ENCODE data around the gene C1orf50. TPM values are rescaled to one million over a fixed set of nuclear protein-coding genes. Genes with fewer than 3 reads are reported as not detected.

The C1orf50 gene
- polyA plus RNA-seq, 4 donors, result 7.8 to 13.1 (median 11.3) TPM

- no peak for DNase-seq (ENCODE audit: low read depth in 4 of 4, low spot score in 3 of 4)
Measured at GRCh38 chr1:42757892-42758275, 9.2 kb upstream of the C1orf50 start.

- no peak for DNase-seq (ENCODE audit: low read depth in 4 of 4, low spot score in 3 of 4)
Measured at GRCh38 chr1:42758641-42759040, 8.4 kb upstream of the C1orf50 start.

GRCh38 chr1:42759114-42759513 lies 7.9 kb upstream of the C1orf50 start:
- no peak for DNase-seq (ENCODE audit: low read depth in 4 of 4, low spot score in 3 of 4)

- no peak for DNase-seq (ENCODE audit: low read depth in 4 of 4, low spot score in 3 of 4)
Measured at GRCh38 chr1:42761567-42761966, 5.5 kb upstream of the C1orf50 start.

- DNase-seq (ENCODE audit: low read depth in 4 of 4, low spot score in 3 of 4), result no peak
Measured at GRCh38 chr1:42762269-42762668, 4.8 kb upstream of the C1orf50 start.

GRCh38 chr1:42765269-42765668 lies 1.8 kb upstream of the C1orf50 start:
- no peak for DNase-seq (ENCODE audit: low read depth in 4 of 4, low spot score in 3 of 4)

GRCh38 chr1:42765832-42766740 lies 963 bp upstream of the C1orf50 start:
- DNase-seq (ENCODE audit: low read depth in 4 of 4, low spot score in 3 of 4), result peak in 2 of 4 donors; percentile 53 to 64

- DNase-seq (ENCODE audit: low read depth in 4 of 4, low spot score in 3 of 4), result no peak
Measured at GRCh38 chr1:42767510-42768000, 506 bp downstream of the C1orf50 start.

- no peak for DNase-seq (ENCODE audit: low read depth in 4 of 4, low spot score in 3 of 4)
Measured at GRCh38 chr1:42768172-42768571, 1.1 kb downstream of the C1orf50 start.

- DNase-seq (ENCODE audit: low read depth in 4 of 4, low spot score in 3 of 4), result no peak
Measured at GRCh38 chr1:42769811-42770210, 2.8 kb downstream of the C1orf50 start.

- no peak for DNase-seq (ENCODE audit: low read depth in 4 of 4, low spot score in 3 of 4)
Measured at GRCh38 chr1:42773420-42773819, 6.4 kb downstream of the C1orf50 start.

- DNase-seq (ENCODE audit: low read depth in 4 of 4, low spot score in 3 of 4), result no peak
Measured at GRCh38 chr1:42774928-42775526, 8.0 kb downstream of the C1orf50 start.

- DNase-seq (ENCODE audit: low read depth in 4 of 4, low spot score in 3 of 4), result no peak
Measured at GRCh38 chr1:42776502-42776901, 9.5 kb downstream of the C1orf50 start.

- no peak for DNase-seq (ENCODE audit: low read depth in 4 of 4, low spot score in 3 of 4)
Measured at GRCh38 chr1:42777852-42778251, 10.8 kb downstream of the C1orf50 start.

- no peak for DNase-seq (ENCODE audit: low read depth in 4 of 4, low spot score in 3 of 4)
Measured at GRCh38 chr1:42779725-42780124, 12.7 kb downstream of the C1orf50 start.

- no peak for DNase-seq (ENCODE audit: low read depth in 4 of 4, low spot score in 3 of 4)
Measured at GRCh38 chr1:42780176-42780575, 13.1 kb downstream of the C1orf50 start.

- no peak for DNase-seq (ENCODE audit: low read depth in 4 of 4, low spot score in 3 of 4)
Measured at GRCh38 chr1:42783092-42783491, 16.0 kb downstream of the C1orf50 start.

- DNase-seq (ENCODE audit: low read depth in 4 of 4, low spot score in 3 of 4), result no peak
Measured at GRCh38 chr1:42784547-42784945, 17.5 kb downstream of the C1orf50 start.

GRCh38 chr1:42784946-42785693 lies 18.1 kb downstream of the C1orf50 start, which contains the start of gene TMEM269:
TSS of gene TMEM269 (plus strand) at chr1:42784991. CDS start at chr1:42789894, 4,903 bp downstream.
- DNase-seq (ENCODE audit: low read depth in 4 of 4, low spot score in 3 of 4), result no peak

GRCh38 chr1:42786097-42786496 lies 19.0 kb downstream of the C1orf50 start:
- DNase-seq (ENCODE audit: low read depth in 4 of 4, low spot score in 3 of 4), result no peak

- no peak for DNase-seq (ENCODE audit: low read depth in 4 of 4, low spot score in 3 of 4)
Measured at GRCh38 chr1:42788021-42788420, 21.0 kb downstream of the C1orf50 start.

Data from left renal pelvis (tissue), 4 donors.